Activated CD8-positive, alpha-beta T cell treated with anti-CD3 and anti-CD28 coated beads, Interleukin-2, amount 10 ng/mL, durations not matched to agents 7 days and 5 days (primary cell): ENCODE measurements around the gene EVC2. TPM values are rescaled to one million over a fixed set of nuclear protein-coding genes. Genes with fewer than 3 reads are reported as not detected.

Experiments used
- ATAC-seq: fragments of 150-1000 bp; cut with Tn5 transposase; one replicate; pipeline ENCODE4 v1.10.0; 2021; ENCODE audit warnings: moderate library complexity
- CTCF ChIA-PET: fragments of 350-600 bp; sonication (Branson Sonifier 250); formaldehyde crosslinking; loops from one replicate; lab custom pipeline; 2021; ENCODE audit warnings: antibody characterized with exemption; lab: Charles Lee
- POLR2A ChIA-PET: fragments of 350-600 bp; sonication (Branson Sonifier 250); formaldehyde crosslinking; loops from one replicate; lab custom pipeline; 2021; ENCODE audit warnings: antibody characterized with exemption; lab: Charles Lee
- DNase-seq: peaks from one replicate; pipeline ENCODE4 v3.0.0-alpha.2; 2020
- H3K27ac Mint-ChIP-seq: one replicate; pipeline ENCODE4 v1.8.0; 2021; ENCODE audit warnings: mild to moderate bottlenecking, mixed read lengths
- H3K27me3 Mint-ChIP-seq: one replicate; pipeline ENCODE4 v1.8.0; 2021; ENCODE audit warnings: low read depth, mixed read lengths
- H3K36me3 Mint-ChIP-seq: one replicate; pipeline ENCODE4 v1.8.0; 2021; ENCODE audit warnings: low read depth, mixed read lengths
- H3K4me1 Mint-ChIP-seq: one replicate; pipeline ENCODE4 v1.8.0; 2021; ENCODE audit warnings: low read depth, mixed read lengths
- H3K4me3 Mint-ChIP-seq: one replicate; pipeline ENCODE4 v1.8.0; 2021; ENCODE audit warnings: mild to moderate bottlenecking, mixed read lengths
- H3K9me3 Mint-ChIP-seq: one replicate; pipeline ENCODE4 v1.8.0; 2022; ENCODE audit warnings: mixed read lengths; ENCODE audit not compliant: insufficient read depth
- total RNA-seq, 2 experiments: library from RNA; stranded (reverse); gene quantifications; one replicate each; pipeline ENCODE4 v1.2.3, GENCODE V29; 2021

Gene EVC2
- total RNA-seq, 2 experiments from 2014 or later, result 1.1 to 1.3 TPM

- H3K36me3 Mint-ChIP-seq, result peaks cover 3% of the 10 kb centered on the region
- H3K27ac Mint-ChIP-seq, result no peak overlapping the region
- peak overlapping the region; percentile 51 for H3K4me3 Mint-ChIP-seq
- ChIA-PET CTCF (no interaction called here), POLR2A (no interaction called here)
- H3K27me3 Mint-ChIP-seq, result peaks cover 34% of the 10 kb centered on the region
- DNase-seq, result no peak
- H3K4me1 Mint-ChIP-seq, result peaks cover 6% of the 10 kb centered on the region
- no peak for ATAC-seq
- H3K9me3 Mint-ChIP-seq, result no peaks in the 10 kb centered on the region
Measured at GRCh38 chr4:5707366-5707765, 993 bp downstream of the EVC2 start.

- CTCF ChIA-PET, result no interaction called here
- Mint-ChIP-seq H3K4me1 (peaks cover 6% of the 10 kb centered on the region), H3K36me3 (peaks cover 3% of the 10 kb centered on the region), H3K4me3 (no peak overlapping the region), H3K27ac (no peak overlapping the region), H3K27me3 (peaks cover 27% of the 10 kb centered on the region), H3K9me3 (no peaks in the 10 kb centered on the region)
- no peak for DNase-seq
- no peak for ATAC-seq
- POLR2A ChIA-PET, result no interaction called here
Measured at GRCh38 chr4:5706486-5707290, 1.7 kb downstream of the EVC2 start.

DNA sequence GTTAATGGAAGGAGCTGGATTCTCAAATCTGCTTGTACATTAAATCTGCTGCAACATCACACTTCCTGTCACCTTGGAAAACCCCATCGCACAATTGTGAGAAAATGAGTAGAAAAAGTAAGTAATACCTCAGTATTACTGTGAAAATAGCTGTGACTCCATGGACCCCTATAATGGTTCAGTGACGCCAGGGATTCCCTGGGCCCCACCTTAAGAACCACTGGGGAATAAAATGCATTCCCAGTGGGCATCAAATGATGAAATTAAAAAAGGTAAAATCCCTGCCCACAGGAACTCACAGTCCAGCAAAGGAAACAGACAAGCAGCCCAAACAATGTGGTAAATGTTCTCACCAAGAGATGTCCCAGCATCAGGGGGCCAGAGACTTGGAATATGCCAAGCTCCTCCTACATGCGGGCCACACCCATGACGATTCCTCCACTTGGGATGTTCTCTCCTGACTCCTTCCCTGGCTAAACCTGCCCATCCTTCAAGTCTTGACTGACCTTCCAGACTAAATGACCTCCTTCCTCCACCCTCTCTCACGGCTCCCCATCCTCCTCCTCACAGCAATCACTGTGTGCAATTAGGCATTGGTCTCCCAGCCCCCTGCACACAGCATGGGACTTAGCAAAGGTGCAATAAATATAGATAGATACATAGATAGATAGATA is 2.6 kb downstream of the EVC2 start:
- H3K27me3 Mint-ChIP-seq, result peaks cover 24% of the 10 kb centered on the region
- no peaks in the 10 kb centered on the region for H3K9me3 Mint-ChIP-seq
- H3K4me3 Mint-ChIP-seq, result no peak overlapping the region
- DNase-seq, result no peak
- ChIA-PET POLR2A (no interaction called here), CTCF (no interaction called here)
- no peak overlapping the region for H3K27ac Mint-ChIP-seq
- peaks cover 6% of the 10 kb centered on the region for H3K4me1 Mint-ChIP-seq
- ATAC-seq, result no peak
- H3K36me3 Mint-ChIP-seq, result peaks cover 3% of the 10 kb centered on the region

DNA sequence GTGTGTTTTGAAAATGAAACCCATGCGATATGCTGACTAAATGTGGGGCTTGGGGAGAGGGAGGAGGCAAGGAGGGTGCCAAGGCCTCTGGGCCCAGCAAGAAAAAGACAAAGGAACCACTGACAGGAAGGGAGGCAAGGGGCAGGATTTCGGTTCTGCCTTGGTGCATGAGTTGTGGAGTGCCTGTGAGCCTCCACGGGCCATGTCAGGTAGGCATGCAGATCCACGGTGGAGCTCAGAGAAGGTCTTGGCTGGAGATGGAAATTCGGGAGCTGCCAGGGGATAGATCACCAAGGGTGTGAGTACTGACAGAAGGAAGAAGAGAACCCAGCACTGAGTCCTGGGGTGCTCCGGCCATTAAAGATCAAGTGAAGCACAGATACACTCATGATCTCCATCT is 4.1 kb downstream of the EVC2 start:
- peaks cover 3% of the 10 kb centered on the region for H3K36me3 Mint-ChIP-seq
- H3K9me3 Mint-ChIP-seq, result no peaks in the 10 kb centered on the region
- CTCF ChIA-PET, result no interaction called here
- no peak overlapping the region for H3K27ac Mint-ChIP-seq
- ATAC-seq, result no peak
- POLR2A ChIA-PET, result no interaction called here
- peaks cover 6% of the 10 kb centered on the region for H3K4me1 Mint-ChIP-seq
- DNase-seq, result no peak
- H3K27me3 Mint-ChIP-seq, result peaks cover 12% of the 10 kb centered on the region
- no peak overlapping the region for H3K4me3 Mint-ChIP-seq

DNA sequence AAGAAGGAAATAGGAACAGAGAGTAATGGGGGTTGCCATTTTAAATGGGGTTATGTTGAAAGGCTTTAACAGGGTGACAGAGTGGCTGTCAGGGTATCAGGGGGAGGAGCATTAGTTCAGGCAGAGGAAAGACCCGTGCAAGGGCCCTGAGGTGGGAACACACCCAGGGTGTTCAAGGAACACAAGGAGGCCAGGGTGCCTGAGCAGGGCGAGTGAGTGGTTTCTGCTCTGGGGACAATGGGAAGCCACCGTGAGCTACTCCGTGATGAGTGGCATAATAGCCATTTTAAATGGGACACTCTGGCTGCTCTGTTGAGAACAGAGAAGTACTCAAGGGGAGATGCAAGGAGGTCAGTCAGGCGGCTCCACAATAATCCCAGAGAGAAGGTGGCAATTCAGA is 4.5 kb downstream of the EVC2 start:
- ChIA-PET CTCF (no interaction called here), POLR2A (no interaction called here)
- Mint-ChIP-seq H3K27me3 (peaks cover 12% of the 10 kb centered on the region), H3K4me3 (no peak overlapping the region), H3K36me3 (peaks cover 3% of the 10 kb centered on the region), H3K27ac (no peak overlapping the region), H3K9me3 (no peaks in the 10 kb centered on the region), H3K4me1 (peaks cover 6% of the 10 kb centered on the region)
- ATAC-seq, result no peak
- no peak for DNase-seq

DNA sequence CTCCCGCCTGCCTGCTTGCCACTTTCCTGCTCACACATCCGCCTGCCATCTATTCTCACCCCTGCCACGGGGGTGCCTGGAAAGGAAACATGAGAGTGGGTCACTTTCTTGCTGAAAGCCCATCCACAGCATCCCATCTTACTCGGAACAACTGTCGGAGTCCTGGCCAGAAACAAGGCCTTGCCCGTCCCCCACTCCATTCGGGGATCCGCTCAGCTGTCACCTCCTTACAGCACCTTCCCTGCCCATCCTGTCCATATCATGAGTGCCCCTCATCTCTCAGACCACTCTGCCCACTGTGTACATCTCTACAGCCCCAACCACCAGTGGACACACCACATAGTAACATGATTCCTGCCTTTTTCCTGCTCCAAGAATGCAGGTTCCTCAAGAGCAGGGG is 6.4 kb downstream of the EVC2 start:
- ChIA-PET CTCF (no interaction called here), POLR2A (no interaction called here)
- H3K36me3 Mint-ChIP-seq, result no peaks in the 10 kb centered on the region
- H3K27me3 Mint-ChIP-seq, result peaks cover 2% of the 10 kb centered on the region
- ATAC-seq (no peak), DNase-seq (no peak)
- no peaks in the 10 kb centered on the region for H3K9me3 Mint-ChIP-seq
- no peak overlapping the region for H3K4me3 Mint-ChIP-seq
- no peak overlapping the region for H3K27ac Mint-ChIP-seq
- H3K4me1 Mint-ChIP-seq, result peaks cover under 1% of the 10 kb centered on the region

- H3K4me1 Mint-ChIP-seq, result no peaks in the 10 kb centered on the region
- H3K9me3 Mint-ChIP-seq, result no peaks in the 10 kb centered on the region
- H3K27ac Mint-ChIP-seq, result no peak overlapping the region
- POLR2A ChIA-PET, result no interaction called here
- DNase-seq, result no peak
- H3K36me3 Mint-ChIP-seq, result no peaks in the 10 kb centered on the region
- no peak for ATAC-seq
- no peaks in the 10 kb centered on the region for H3K27me3 Mint-ChIP-seq
- CTCF ChIA-PET, result no interaction called here
- no peak overlapping the region for H3K4me3 Mint-ChIP-seq
Measured at GRCh38 chr4:5700459-5700858, 7.9 kb downstream of the EVC2 start.

DNA sequence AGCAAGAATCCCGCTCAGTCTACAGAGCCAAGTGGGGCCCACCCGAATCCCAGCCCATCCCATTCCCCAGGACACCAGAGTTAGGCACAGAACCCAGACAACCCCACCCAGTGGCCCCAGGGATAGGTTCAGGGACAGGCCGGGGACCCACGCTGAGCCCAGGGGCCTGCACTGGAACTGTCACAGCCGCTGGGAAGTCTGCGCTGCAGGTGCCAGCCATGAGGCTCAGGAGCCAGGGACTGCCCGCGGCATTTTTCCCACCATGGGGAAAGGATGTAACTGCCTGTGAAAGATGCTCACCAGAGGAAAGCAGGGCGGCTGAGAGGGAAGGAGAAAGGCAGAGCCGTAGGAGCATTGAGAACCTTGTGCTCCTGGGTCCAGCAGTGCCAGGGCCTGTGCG is 12.0 kb downstream of the EVC2 start:
- DNase-seq (no peak), ATAC-seq (no peak)
- no peaks in the 10 kb centered on the region for H3K4me1 Mint-ChIP-seq
- CTCF ChIA-PET, result no interaction called here
- no peak overlapping the region for H3K4me3 Mint-ChIP-seq
- H3K36me3 Mint-ChIP-seq, result no peaks in the 10 kb centered on the region
- no peaks in the 10 kb centered on the region for H3K27me3 Mint-ChIP-seq
- no peak overlapping the region for H3K27ac Mint-ChIP-seq
- no peaks in the 10 kb centered on the region for H3K9me3 Mint-ChIP-seq
- POLR2A ChIA-PET, result no interaction called here

- H3K9me3 Mint-ChIP-seq, result no peaks in the 10 kb centered on the region
- no peaks in the 10 kb centered on the region for H3K4me1 Mint-ChIP-seq
- no peaks in the 10 kb centered on the region for H3K27me3 Mint-ChIP-seq
- DNase-seq (no peak), ATAC-seq (no peak)
- no peak overlapping the region for H3K4me3 Mint-ChIP-seq
- H3K27ac Mint-ChIP-seq, result no peak overlapping the region
- ChIA-PET POLR2A (no interaction called here), CTCF (no interaction called here)
- no peaks in the 10 kb centered on the region for H3K36me3 Mint-ChIP-seq
Measured at GRCh38 chr4:5693871-5694270, 14.5 kb downstream of the EVC2 start.

DNA sequence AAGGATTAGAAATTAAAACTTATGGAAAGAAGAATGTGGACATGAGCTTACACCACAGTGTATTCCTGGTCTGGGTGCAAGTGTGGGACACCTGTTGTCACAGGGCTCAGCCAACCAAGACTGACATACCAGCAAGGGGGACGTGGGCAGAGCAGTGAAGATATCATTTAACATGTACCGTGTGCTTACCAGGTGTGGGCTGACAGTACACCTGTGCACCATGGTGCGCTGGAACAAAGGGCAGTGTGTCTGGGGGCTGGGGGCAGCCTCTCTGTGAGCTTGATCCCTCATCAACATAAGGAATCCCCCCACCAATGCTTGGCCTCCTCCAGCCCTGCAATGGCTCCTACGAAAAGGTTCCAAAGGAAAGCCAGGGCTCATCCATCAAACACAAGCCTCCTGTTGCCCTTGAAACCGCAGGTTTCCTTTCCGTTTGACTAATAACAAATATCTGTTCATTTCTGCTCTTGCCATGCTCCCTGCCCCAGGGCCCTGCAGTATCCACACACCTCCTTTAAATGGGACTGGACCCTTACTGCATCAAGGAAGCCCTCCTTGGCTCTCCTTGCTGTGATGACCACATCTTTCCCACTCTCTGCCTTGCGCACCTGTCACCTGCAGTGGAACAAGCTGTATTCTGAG is 16.7 kb downstream of the EVC2 start:
- CTCF ChIA-PET, result no interaction called here
- Mint-ChIP-seq H3K27me3 (no peaks in the 10 kb centered on the region), H3K4me3 (no peak overlapping the region), H3K27ac (no peak overlapping the region), H3K36me3 (no peaks in the 10 kb centered on the region), H3K4me1 (no peaks in the 10 kb centered on the region), H3K9me3 (no peaks in the 10 kb centered on the region)
- POLR2A ChIA-PET, result no interaction called here
- DNase-seq (no peak), ATAC-seq (no peak)

DNA sequence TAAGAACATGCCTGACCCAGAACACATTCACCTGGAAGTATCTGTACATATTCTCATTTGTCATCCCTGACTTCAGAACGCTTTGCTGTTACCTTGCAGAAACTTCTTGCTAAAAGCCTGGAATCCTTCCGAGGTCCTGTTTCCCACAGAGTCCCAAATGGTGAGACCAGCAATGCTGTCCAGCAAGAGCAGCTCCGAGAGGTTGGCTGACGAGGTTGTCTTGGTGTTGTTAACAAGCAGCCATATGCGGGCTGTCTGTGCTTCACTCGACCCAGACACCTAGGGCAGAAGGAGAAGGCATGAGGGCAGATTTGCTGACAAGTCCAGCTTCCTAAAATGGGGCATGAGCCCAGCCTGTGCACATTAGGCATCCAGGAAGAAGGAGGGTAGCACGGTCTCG is 19.3 kb downstream of the EVC2 start:
- no peak overlapping the region for H3K4me3 Mint-ChIP-seq
- no peaks in the 10 kb centered on the region for H3K27me3 Mint-ChIP-seq
- no peaks in the 10 kb centered on the region for H3K4me1 Mint-ChIP-seq
- H3K36me3 Mint-ChIP-seq, result no peaks in the 10 kb centered on the region
- POLR2A ChIA-PET, result no interaction called here
- H3K9me3 Mint-ChIP-seq, result no peaks in the 10 kb centered on the region
- ATAC-seq, result no peak
- H3K27ac Mint-ChIP-seq, result no peak overlapping the region
- CTCF ChIA-PET, result no interaction called here
- DNase-seq, result no peak

GRCh38 chr4:5686338-5686737 is 22.0 kb downstream of the EVC2 start:
- Mint-ChIP-seq H3K4me3 (no peak overlapping the region), H3K36me3 (no peaks in the 10 kb centered on the region), H3K4me1 (no peaks in the 10 kb centered on the region), H3K27ac (no peak overlapping the region), H3K9me3 (no peaks in the 10 kb centered on the region), H3K27me3 (no peaks in the 10 kb centered on the region)
- POLR2A ChIA-PET, result no interaction called here
- DNase-seq (no peak), ATAC-seq (no peak)
- CTCF ChIA-PET, result no interaction called here
